SU-DHL-6 (cell line): ENCODE measurements around the gene SLC22A23.

Source experiments
- H2AFZ ChIP-seq: fragments of 200-600 bp; sonication (generic); 2 replicates; pipeline ENCODE4 v1.6.1; 2014; ENCODE audit warnings: low read depth, mild to moderate bottlenecking, moderate library complexity, mixed read lengths, antibody characterized with exemption, low read length; ENCODE audit not compliant: severe bottlenecking
- H3F3A ChIP-seq: fragments of 200-600 bp; shearing (Covaris generic); 2 replicates; pipeline ENCODE4 v1.6.0; 2016; ENCODE audit warnings: antibody characterized with exemption, mild to moderate bottlenecking; ENCODE audit not compliant: insufficient read depth
- H3K27ac ChIP-seq: fragments of 200-600 bp; sonication (generic); 2 replicates; pipeline ENCODE4 v1.5.1; 2016; ENCODE audit warnings: low read depth, mild to moderate bottlenecking, low read length, moderate library complexity, mixed read lengths
- H3K27me3 ChIP-seq: fragments of 200-600 bp; sonication (generic), shearing (Covaris generic); 2 replicates; pipeline ENCODE4 v1.6.0; 2014; ENCODE audit warnings: mild to moderate bottlenecking, low read length
- H3K36me3 ChIP-seq: fragments of 200-600 bp; sonication (generic); 2 replicates; pipeline ENCODE4 v1.6.1; 2014; ENCODE audit warnings: mild to moderate bottlenecking, low read length, mixed read lengths
- H3K4me2 ChIP-seq: fragments of 300-600, 200-600 bp; shearing (Covaris generic), sonication (generic); 2 replicates; pipeline ENCODE4 v1.6.0; 2014; ENCODE audit warnings: low read length, low read depth, mild to moderate bottlenecking; ENCODE audit not compliant: poor library complexity, severe bottlenecking
- H3K4me3 ChIP-seq: fragments of 200-600 bp; sonication (generic); 2 replicates; pipeline ENCODE4 v1.5.1; 2014; ENCODE audit warnings: antibody characterized with exemption, low read length, mild to moderate bottlenecking, mixed read lengths; ENCODE audit not compliant: insufficient read depth, poor library complexity, severe bottlenecking
- H3K79me2 ChIP-seq: fragments of 200-600 bp; sonication (generic); 2 replicates; pipeline ENCODE4 v1.6.1; 2014; ENCODE audit warnings: mild to moderate bottlenecking, low read length, moderate library complexity; ENCODE audit not compliant: insufficient read depth
- H3K9ac ChIP-seq: fragments of 200-600 bp; sonication (generic); 2 replicates; pipeline ENCODE4 v1.7.0; 2014; ENCODE audit warnings: mild to moderate bottlenecking, low read length
- H3K9me2 ChIP-seq: fragments of 200-600 bp; sonication (generic); replicated peaks from 2 replicates; pipeline ENCODE4 v1.6.1; 2014; ENCODE audit warnings: low read length; ENCODE audit not compliant: insufficient read depth
- H3K9me3 ChIP-seq: fragments of 200-600 bp; sonication (generic); 2 replicates; pipeline ENCODE4 v1.6.1; 2014; ENCODE audit warnings: low read length, mixed read lengths; ENCODE audit not compliant: insufficient read depth
- H4K20me1 ChIP-seq: fragments of 200-600 bp; sonication (generic); 2 replicates; pipeline ENCODE4 v1.6.1; 2014; ENCODE audit warnings: low read depth, mild to moderate bottlenecking, antibody characterized with exemption, low read length, moderate library complexity, mixed read lengths
- CTCF ChIP-seq: fragments of 200-600 bp; sonication (generic); IDR thresholded peaks from one replicate; pipeline ENCODE4 v1.5.1; 2017; ENCODE audit warnings: antibody characterized with exemption, mild to moderate bottlenecking, low read length, moderate library complexity; ENCODE audit not compliant: insufficient read depth, poor library complexity, severe bottlenecking
- EZH2phosphoT487 ChIP-seq: fragments of 200-600 bp; sonication (generic), shearing (Covaris generic); conservative IDR thresholded peaks from 2 replicates; pipeline ENCODE4 v1.6.1; 2018; ENCODE audit warnings: mild to moderate bottlenecking, antibody characterized with exemption, low read length, moderate library complexity, mixed read lengths

Gene SLC22A23

GRCh38 chr6:3373597-3374203 lies 83.2 kb downstream of the SLC22A23 start:
- Histone ChIP-seq H4K20me1 (no peaks in the 10 kb centered on the region), H3K9ac (no peak overlapping the region), H3K4me2 (no peak overlapping the region), H3K27ac (no peak overlapping the region), H3K9me3 (no peaks in the 10 kb centered on the region), H3K36me3 (no peaks in the 10 kb centered on the region), H3K27me3 (no peaks in the 10 kb centered on the region), H3K9me2 (no peaks in the 10 kb centered on the region), H3K4me3 (no peak overlapping the region), H2AFZ (no peak overlapping the region), H3F3A (no peaks in the 10 kb centered on the region), H3K79me2 (no peaks in the 10 kb centered on the region)
- TF ChIP-seq EZH2phosphoT487 (no peak), CTCF (no peak)

GRCh38 chr6:3372912-3373554 lies 83.8 kb downstream of the SLC22A23 start:
- Histone ChIP-seq H3K9ac (no peak overlapping the region), H3K9me2 (no peaks in the 10 kb centered on the region), H3K27me3 (no peaks in the 10 kb centered on the region), H3K79me2 (no peaks in the 10 kb centered on the region), H2AFZ (no peak overlapping the region), H4K20me1 (no peaks in the 10 kb centered on the region), H3K27ac (no peak overlapping the region), H3K4me2 (no peak overlapping the region), H3F3A (no peaks in the 10 kb centered on the region), H3K36me3 (no peaks in the 10 kb centered on the region), H3K4me3 (no peak overlapping the region), H3K9me3 (no peaks in the 10 kb centered on the region)
- no peak for TF ChIP-seq CTCF
- TF ChIP-seq EZH2phosphoT487: no peak

- Histone ChIP-seq H3K9me3 (no peaks in the 10 kb centered on the region), H4K20me1 (no peaks in the 10 kb centered on the region), H3K9me2 (no peaks in the 10 kb centered on the region), H3K79me2 (no peaks in the 10 kb centered on the region), H3K4me3 (no peak overlapping the region), H3K9ac (no peak overlapping the region), H3K4me2 (no peak overlapping the region), H2AFZ (no peak overlapping the region), H3K27ac (no peak overlapping the region), H3K36me3 (no peaks in the 10 kb centered on the region), H3F3A (no peaks in the 10 kb centered on the region), H3K27me3 (no peaks in the 10 kb centered on the region)
- TF ChIP-seq EZH2phosphoT487 (no peak), CTCF (no peak)
These were observed 84.5 kb downstream of the SLC22A23 start for GRCh38 chr6:3372184-3372846.
